GM12892 (cell line): ENCODE measurements around the gene C2CD5.

ENCODE experiments used
- POLR2A ChIP-seq: IDR thresholded peaks from 2 replicates; pipeline ENCODE4 v1.6.1; 2011; ENCODE audit warnings: low read depth, low read length, control low read depth
- POLR2AphosphoS5 ChIP-seq: IDR thresholded peaks from 2 replicates; pipeline ENCODE4 v1.6.1; 2011; ENCODE audit warnings: low read depth, low read length, control low read depth

- no peak for TF ChIP-seq POLR2AphosphoS5
- no peak for TF ChIP-seq POLR2A
Observed at GRCh38 chr12:22527999-22528398, 16.3 kb downstream of the C2CD5 start.
